ENCODE data around the gene NAPEPLD.
"Not testable (repeated sequence)": the region's sequence is repeated elsewhere in the genome, so short reads cannot be mapped to it uniquely, and the experiment has no call there.

Gene NAPEPLD

GRCh38 chr7:103143868-103144267 is 5.0 kb downstream of the NAPEPLD start:
- no peak for DNase-seq

GRCh38 chr7:103142494-103142893 is 6.4 kb downstream of the NAPEPLD start:
- no peak for DNase-seq

DNA sequence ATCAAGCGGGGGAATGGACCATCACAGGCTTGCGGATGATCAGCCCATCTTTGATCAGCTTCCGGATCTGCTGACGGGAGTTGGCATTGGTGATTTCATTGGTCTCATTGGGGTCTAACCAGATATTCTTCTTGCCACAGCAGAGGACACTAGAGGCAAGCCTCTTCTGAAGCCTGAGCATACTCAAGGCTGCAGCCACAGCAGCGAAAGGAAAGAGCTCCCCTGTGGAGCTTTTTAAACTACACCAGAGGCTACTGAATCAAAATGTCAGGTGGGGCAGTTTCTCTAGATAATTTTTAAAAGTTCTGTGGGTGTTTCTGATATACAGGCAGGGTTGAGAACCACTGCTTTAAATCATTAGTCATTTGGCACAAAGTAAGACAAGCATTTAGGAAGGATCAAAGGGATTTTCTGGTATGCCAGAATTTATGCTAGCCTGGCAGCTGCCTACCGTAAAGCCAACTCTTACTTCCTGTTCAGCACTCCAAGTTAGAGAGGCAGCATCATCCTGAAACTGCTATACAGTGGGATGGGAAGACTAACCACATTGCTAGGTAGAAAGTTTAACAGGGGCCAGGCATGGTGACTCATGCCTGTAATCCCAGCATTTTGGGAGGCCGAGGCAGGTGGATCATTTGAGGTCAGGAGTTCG is 7.0 kb downstream of the NAPEPLD start:
- DNase-seq: peak; percentile 7

- no peak for DNase-seq
These were observed 8.2 kb downstream of the NAPEPLD start for GRCh38 chr7:103140685-103141084.

DNA sequence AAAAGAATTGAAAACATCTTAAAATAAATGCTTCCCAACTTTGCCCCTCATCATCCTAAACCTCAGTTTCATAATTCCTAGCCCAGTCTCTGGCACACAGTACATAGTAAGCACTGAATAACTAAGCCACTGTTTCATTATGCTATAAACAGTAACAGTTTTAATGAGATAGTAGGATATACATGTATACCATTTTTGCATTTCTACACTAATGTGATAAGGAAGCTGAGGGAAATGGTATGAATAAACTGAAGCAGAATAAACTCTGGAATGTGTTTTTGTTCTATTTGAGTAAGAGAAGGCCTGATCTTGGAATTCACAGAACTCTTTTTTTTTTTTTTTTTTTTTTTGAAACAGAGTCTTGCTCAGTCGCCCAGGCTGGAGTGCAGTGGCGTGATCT is 8.8 kb downstream of the NAPEPLD start:
- no peak for DNase-seq

DNA sequence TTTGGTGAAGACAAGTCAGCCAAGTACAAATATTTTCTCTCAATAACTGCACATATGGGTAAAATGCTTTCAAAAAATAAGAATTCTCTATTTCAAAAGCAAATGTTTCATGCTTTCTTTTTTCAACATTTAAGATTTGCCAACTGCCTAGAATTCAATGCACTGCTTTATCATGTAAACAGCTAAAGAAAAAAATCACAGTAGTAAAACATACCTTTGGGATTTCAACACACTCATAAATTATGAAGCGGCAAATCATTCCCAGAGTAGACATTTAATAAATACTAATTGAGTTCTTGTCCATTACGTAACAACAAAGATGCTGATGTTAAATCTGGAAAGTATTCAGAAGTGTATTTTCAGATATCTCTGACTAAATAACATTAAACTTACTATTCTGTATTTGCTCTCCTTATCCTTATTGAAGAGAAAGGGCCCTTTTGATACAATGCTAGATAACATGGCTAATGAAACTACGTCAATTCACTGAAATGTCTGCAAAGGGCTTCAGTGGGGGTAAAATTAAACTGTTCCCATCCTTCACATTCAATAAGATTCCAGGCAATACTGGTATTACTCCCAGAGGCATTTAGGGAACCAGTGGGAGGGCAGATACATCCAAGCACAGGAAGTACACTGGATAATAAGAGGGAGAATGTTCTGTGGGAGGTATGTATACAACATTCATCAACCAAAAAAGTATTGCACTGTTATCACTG is 13.9 kb downstream of the NAPEPLD start:
- peak; percentile 51 for DNase-seq

DNA sequence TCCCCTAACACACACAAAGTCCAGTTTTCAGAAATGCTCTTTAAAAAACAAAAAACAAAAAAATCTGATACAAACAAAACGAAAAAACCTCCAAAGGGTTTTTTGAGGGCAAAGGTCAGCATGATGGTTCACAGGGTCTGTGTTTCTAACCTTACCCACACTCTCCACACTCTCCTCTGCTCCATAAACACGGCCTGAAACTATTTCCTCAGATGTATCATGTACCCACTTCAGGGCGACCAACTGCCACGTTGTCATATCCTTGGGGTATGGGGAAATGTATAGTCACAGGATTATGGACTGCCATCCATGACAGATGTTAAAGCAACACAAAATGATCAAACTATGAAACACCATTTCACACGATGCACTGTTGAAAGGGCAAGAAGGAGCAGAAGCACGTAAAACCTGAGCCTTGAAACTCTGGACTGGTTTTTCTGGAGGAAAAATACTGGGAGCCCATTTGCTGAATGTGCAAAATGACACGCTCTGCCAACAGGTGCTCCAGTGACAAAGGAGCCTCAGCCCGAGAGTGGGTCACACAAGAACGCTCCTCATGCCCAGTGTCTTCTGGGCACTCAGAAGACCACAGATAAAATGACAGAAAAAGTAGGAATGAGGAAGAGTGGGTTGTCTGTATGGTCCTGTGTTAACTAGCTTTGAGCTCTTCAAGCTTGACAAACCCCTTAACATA is 15.8 kb downstream of the NAPEPLD start:
- DNase-seq: no peak

- no peak for DNase-seq
These were observed 17.8 kb downstream of the NAPEPLD start for GRCh38 chr7:103130901-103131624.

GRCh38 chr7:103129702-103130549 is 19.0 kb downstream of the NAPEPLD start:
- no peak for DNase-seq

GRCh38 chr7:103127006-103127405 is 21.9 kb downstream of the NAPEPLD start:
- no peak for DNase-seq

- DNase-seq: no peak
These were observed 24.4 kb downstream of the NAPEPLD start for GRCh38 chr7:103124429-103124979.

GRCh38 chr7:103123529-103123928 is 25.4 kb downstream of the NAPEPLD start:
- no peak for DNase-seq

DNA sequence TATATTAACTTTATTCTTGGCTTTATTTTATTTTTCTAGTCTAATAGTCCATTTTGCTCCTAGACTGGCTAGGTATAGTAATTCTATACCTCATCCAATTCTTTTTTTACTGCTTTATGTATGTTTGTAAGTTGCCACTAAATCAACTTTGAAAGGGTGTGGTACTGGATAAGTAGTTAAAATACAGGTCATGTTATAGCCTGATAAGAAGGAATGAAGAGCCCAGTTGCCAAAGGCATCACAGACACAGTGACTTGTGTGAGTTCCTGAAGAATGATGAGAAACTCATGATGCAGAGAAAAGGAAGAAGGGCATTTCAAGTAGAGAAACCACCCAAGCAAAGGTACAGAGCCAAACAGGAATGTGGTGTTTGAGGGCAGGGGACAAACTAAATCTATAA is 27.3 kb downstream of the NAPEPLD start:
- no peak for DNase-seq

- no peak for DNase-seq
These were observed 28.5 kb downstream of the NAPEPLD start for GRCh38 chr7:103120362-103120761.

- no peak for DNase-seq
These were observed 29.1 kb downstream of the NAPEPLD start for GRCh38 chr7:103119791-103120291.

DNA sequence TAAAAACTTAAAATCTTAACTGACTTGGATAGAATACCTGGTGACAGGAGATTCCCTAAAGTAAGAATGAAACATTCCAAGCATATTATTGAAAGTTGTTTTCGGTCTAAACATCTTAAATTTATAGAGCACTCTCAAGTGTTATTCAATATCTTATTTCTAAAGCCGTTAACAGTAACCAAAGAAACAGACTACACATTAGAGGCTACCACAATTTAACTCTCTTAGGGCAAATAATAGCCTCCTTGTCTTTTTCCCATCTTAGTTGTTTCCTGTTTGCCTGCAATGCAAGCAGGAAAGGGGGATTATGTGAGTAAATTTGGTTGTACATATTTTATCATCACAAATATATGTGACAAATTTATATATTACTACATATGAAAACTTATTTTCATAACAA is 31.4 kb downstream of the NAPEPLD start:
- DNase-seq: no peak

GRCh38 chr7:103116991-103117390 is 31.9 kb downstream of the NAPEPLD start:
- no peak for DNase-seq

DNA sequence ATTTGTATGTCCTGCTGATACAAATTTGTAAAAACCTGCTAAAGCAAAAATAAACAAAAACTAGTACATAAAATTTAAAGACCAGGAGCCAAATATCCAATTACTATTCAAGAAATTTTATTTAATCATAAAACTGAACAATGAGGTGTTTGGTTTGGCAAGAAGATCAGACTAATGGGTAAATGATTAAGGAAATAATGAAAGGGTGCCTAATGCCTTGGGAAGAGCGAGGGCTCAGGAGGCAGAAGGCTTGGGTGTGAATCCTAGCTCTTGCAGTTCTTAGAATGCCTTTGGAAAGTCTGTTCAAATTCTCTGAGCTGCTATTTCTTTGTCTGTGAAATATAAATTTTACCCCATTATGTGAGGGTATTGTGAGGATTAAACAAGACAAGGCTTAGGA is 32.4 kb downstream of the NAPEPLD start:
- no peak for DNase-seq

GRCh38 chr7:103115771-103116170 is 33.1 kb downstream of the NAPEPLD start:
- DNase-seq: no peak

GRCh38 chr7:103114576-103115008 is 34.3 kb downstream of the NAPEPLD start:
- no peak for DNase-seq

- DNase-seq: peak; percentile 94
These were observed 35.7 kb downstream of the NAPEPLD start for GRCh38 chr7:103113164-103113563.

- not testable (repeated sequence) for DNase-seq
These were observed 42.2 kb downstream of the NAPEPLD start for GRCh38 chr7:103106703-103107070.

Measured in fibroblast of skin of right quadriceps (primary cell).